Smooth muscle cell (in vitro differentiated cells): ENCODE data around the gene TFDP3. TPM values are rescaled to one million over a fixed set of nuclear protein-coding genes. Genes with fewer than 3 reads are reported as not detected.

Experiments
- DNase-seq: peaks from one replicate; lab custom pipeline; 2025; ENCODE audit not compliant: unreplicated experiment; lab: John Stamatoyannopoulos, UW
- H2AFZ ChIP-seq: fragments of 200-600 bp; sonication (generic); 2 replicates; pipeline ENCODE4 v1.6.0; 2016; ENCODE audit warnings: antibody characterized with exemption, low read depth, mild to moderate bottlenecking
- H3F3A ChIP-seq: fragments of 200-600 bp; sonication (generic); 2 replicates; pipeline ENCODE4 v1.6.0; 2017; ENCODE audit warnings: antibody characterized with exemption, low read depth
- H3K27ac ChIP-seq: fragments of 200-600 bp; sonication (generic); 2 replicates; pipeline ENCODE4 v1.5.1; 2016; ENCODE audit warnings: low read depth, mild to moderate bottlenecking
- H3K27me3 ChIP-seq: fragments of 200-600 bp; sonication (generic); 2 replicates; pipeline ENCODE4 v1.6.1; 2016; ENCODE audit warnings: low read depth, mild to moderate bottlenecking
- H3K36me3 ChIP-seq: fragments of 200-600 bp; sonication (generic); 2 replicates; pipeline ENCODE4 v1.5.1; 2016; ENCODE audit warnings: low read depth
- H3K4me1 ChIP-seq: fragments of 200-600 bp; sonication (generic); 2 replicates; pipeline ENCODE4 v1.5.1; 2016; ENCODE audit warnings: low read depth
- H3K4me2 ChIP-seq: fragments of 200-600 bp; sonication (generic); 2 replicates; pipeline ENCODE4 v1.6.0; 2016; ENCODE audit warnings: mild to moderate bottlenecking
- H3K4me3 ChIP-seq: fragments of 200-600 bp; sonication (generic); 2 replicates; pipeline ENCODE4 v1.5.1; 2016; ENCODE audit warnings: mild to moderate bottlenecking
- H3K79me2 ChIP-seq: fragments of 200-600 bp; sonication (generic); 2 replicates; pipeline ENCODE4 v1.6.0; 2016; ENCODE audit warnings: low read depth, mild to moderate bottlenecking
- H3K9ac ChIP-seq: fragments of 200-600 bp; sonication (generic); 2 replicates; pipeline ENCODE4 v1.6.0; 2016; ENCODE audit warnings: low read depth
- H3K9me3 ChIP-seq: fragments of 200-600 bp; sonication (generic); replicated peaks from 2 replicates; pipeline ENCODE4 v1.5.1; 2016; ENCODE audit warnings: low read depth
- H4K20me1 ChIP-seq: fragments of 200-600 bp; sonication (generic); 2 replicates; pipeline ENCODE4 v1.6.0; 2016; ENCODE audit warnings: low read depth
- CTCF ChIP-seq: fragments of 200-600 bp; sonication (generic); IDR thresholded peaks from 2 replicates; pipeline ENCODE4 v1.5.1; 2017; ENCODE audit warnings: borderline replicate concordance, mild to moderate bottlenecking, antibody characterized with exemption; ENCODE audit not compliant: insufficient read depth, poor library complexity, severe bottlenecking
- WGBS: methylation state at CpG from one replicate; pipeline ENCODE4 v1.1.7; 2016; ENCODE audit warnings: low lambda C conversion rate; 5-methylcytosine and 5-hydroxymethylcytosine counted together
- polyA plus RNA-seq: library from polyadenylated mRNA; unstranded; fragments of >200 nt; fragmentation: Nextera tagmentation; extraction: Ambion mirVana; gene quantifications from 2 replicates; pipeline ENCODE4 v1.2.1, GENCODE V29; 2016
- total RNA-seq: library from RNA; depleted of rRNA; stranded (reverse); fragments of >200 nt; gene quantifications from 2 replicates; pipeline ENCODE4 v1.2.3, GENCODE V29; 2014

Gene TFDP3
- total and polyA plus RNA-seq, 2 experiments from 2014 or later: not detected

GRCh38 chrX:133254666-133255065 lies 36.5 kb upstream of the TFDP3 start:
- no peak for DNase-seq
- Histone ChIP-seq H3K27me3 (no peaks in the 10 kb centered on the region), H3K4me1 (peaks cover 9% of the 10 kb centered on the region), H3K4me2 (no peak overlapping the region), H4K20me1 (no peaks in the 10 kb centered on the region), H2AFZ (no peak overlapping the region), H3K9ac (no peak overlapping the region), H3K9me3 (no peaks in the 10 kb centered on the region), H3F3A (no peaks in the 10 kb centered on the region), H3K4me3 (no peak overlapping the region), H3K79me2 (no peaks in the 10 kb centered on the region), H3K27ac (peak overlapping the region; percentile 33), H3K36me3 (no peaks in the 10 kb centered on the region)
- TF ChIP-seq CTCF: no peak
- WGBS: 42% methylated on average over 3 of the region's 3 CpGs

GRCh38 chrX:133251204-133251603 lies 33.0 kb upstream of the TFDP3 start:
- Histone ChIP-seq H3K79me2 (no peaks in the 10 kb centered on the region), H3F3A (no peaks in the 10 kb centered on the region), H3K4me3 (no peak overlapping the region), H3K4me1 (peaks cover 3% of the 10 kb centered on the region), H3K9ac (no peak overlapping the region), H3K9me3 (peaks cover 8% of the 10 kb centered on the region), H2AFZ (no peak overlapping the region), H3K4me2 (no peak overlapping the region), H3K27ac (no peak overlapping the region), H3K27me3 (no peaks in the 10 kb centered on the region), H3K36me3 (no peaks in the 10 kb centered on the region), H4K20me1 (no peaks in the 10 kb centered on the region)
- 48% methylated on average over 5 of the region's 5 CpGs for WGBS
- no peak for TF ChIP-seq CTCF
- DNase-seq: no peak

GRCh38 chrX:133250184-133251100 lies 32.3 kb upstream of the TFDP3 start:
- H3F3A ChIP-seq: no peaks in the 10 kb centered on the region
- no peak overlapping the region for H3K4me3 ChIP-seq
- H3K36me3 ChIP-seq: no peaks in the 10 kb centered on the region
- H3K9me3 ChIP-seq: peaks cover 11% of the 10 kb centered on the region
- DNase-seq: no peak
- no peak overlapping the region for H3K4me2 ChIP-seq
- peaks cover 3% of the 10 kb centered on the region for H3K4me1 ChIP-seq
- no peaks in the 10 kb centered on the region for H3K27me3 ChIP-seq
- no peak overlapping the region for H3K9ac ChIP-seq
- WGBS: 62% methylated on average over 5 of the region's 5 CpGs
- H3K27ac ChIP-seq: no peak overlapping the region
- TF ChIP-seq CTCF: no peak
- no peaks in the 10 kb centered on the region for H4K20me1 ChIP-seq
- H2AFZ ChIP-seq: no peak overlapping the region
- H3K79me2 ChIP-seq: no peaks in the 10 kb centered on the region
